ENCODE data around the gene MKX. TPM values are rescaled to one million over a fixed set of nuclear protein-coding genes. Genes with fewer than 3 reads are reported as not detected.

Gene MKX
- total and polyA plus RNA-seq, 2 donors (not counting 3 experiments of a cell fraction or from before 2014, with no cell fraction given) = not detected

DNA sequence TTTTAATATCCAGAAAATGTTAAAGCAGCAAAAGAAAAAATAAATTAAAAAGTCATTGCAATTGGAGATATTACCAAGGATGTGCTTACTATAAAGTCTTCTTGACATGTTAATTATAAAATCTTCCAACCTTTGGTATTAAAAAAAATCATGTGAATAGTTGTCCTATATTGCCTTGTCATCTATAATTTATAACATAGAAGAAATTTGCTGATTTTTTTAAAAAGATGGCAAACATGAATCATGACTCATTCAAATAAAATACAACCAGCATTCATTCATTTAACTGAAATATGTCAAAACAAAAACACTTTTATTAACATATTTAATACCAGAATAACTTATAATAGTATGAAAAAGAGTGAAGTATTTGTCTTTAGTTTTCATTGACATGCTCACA, 72.6 kb downstream of the MKX start:
- Histone ChIP-seq H3K36me3 (ENCODE audit: control insufficient read depth in 2 of 2, extremely low read depth in 1 of 2, insufficient read depth in 2 of 2, low read length in 2 of 2) (no peaks in the 10 kb centered on the region), H3K4me3 (replicated peaks in 1 of 3; ENCODE audit: insufficient read depth in 1 of 3, low read depth in 1 of 3, low read length in 3 of 3) (no peak overlapping the region), H3K79me2 (ENCODE audit: control insufficient read depth, insufficient read depth, low read length) (no peaks in the 10 kb centered on the region), H2AFZ (ENCODE audit: low read depth, low read length) (no peak overlapping the region), H3K9me1 (replicated peaks; ENCODE audit: control insufficient read depth, extremely low read depth, insufficient read depth, low read length) (no peaks in the 10 kb centered on the region), H3K27ac (ENCODE audit: insufficient read depth, low read depth, low read length) (no peak overlapping the region), H4K20me1 (replicated peaks; ENCODE audit: control insufficient read depth, extremely low read depth, insufficient read depth, low read length) (no peaks in the 10 kb centered on the region), H3K27me3 (ENCODE audit: control insufficient read depth in 2 of 2, insufficient read depth in 2 of 2, low read length in 2 of 2) (no peaks in the 10 kb centered on the region), H3K4me2 (ENCODE audit: insufficient read depth, low read length) (no peak overlapping the region), H3K4me1 (ENCODE audit: control insufficient read depth, extremely low read depth, insufficient read depth, low read length) (no peaks in the 10 kb centered on the region), H3K9me3 (replicated peaks; ENCODE audit: control insufficient read depth, insufficient read depth, low read length) (no peaks in the 10 kb centered on the region), H3K9ac (replicated peaks; ENCODE audit: extremely low read depth, insufficient read depth, low read length) (no peak overlapping the region)
- TF ChIP-seq, protein P1, sequence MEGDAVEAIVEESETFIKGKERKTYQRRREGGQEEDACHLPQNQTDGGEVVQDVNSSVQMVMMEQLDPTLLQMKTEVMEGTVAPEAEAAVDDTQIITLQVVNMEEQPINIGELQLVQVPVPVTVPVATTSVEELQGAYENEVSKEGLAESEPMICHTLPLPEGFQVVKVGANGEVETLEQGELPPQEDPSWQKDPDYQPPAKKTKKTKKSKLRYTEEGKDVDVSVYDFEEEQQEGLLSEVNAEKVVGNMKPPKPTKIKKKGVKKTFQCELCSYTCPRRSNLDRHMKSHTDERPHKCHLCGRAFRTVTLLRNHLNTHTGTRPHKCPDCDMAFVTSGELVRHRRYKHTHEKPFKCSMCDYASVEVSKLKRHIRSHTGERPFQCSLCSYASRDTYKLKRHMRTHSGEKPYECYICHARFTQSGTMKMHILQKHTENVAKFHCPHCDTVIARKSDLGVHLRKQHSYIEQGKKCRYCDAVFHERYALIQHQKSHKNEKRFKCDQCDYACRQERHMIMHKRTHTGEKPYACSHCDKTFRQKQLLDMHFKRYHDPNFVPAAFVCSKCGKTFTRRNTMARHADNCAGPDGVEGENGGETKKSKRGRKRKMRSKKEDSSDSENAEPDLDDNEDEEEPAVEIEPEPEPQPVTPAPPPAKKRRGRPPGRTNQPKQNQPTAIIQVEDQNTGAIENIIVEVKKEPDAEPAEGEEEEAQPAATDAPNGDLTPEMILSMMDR (IDR thresholded peaks at IDR 0.05; ENCODE audit: extremely low read depth in 1 of 2, insufficient read depth in 1 of 2, low read depth in 1 of 2, low read length in 2 of 2) = no peak
- TF ChIP-seq, protein P2, sequence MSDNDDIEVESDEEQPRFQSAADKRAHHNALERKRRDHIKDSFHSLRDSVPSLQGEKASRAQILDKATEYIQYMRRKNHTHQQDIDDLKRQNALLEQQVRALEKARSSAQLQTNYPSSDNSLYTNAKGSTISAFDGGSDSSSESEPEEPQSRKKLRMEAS (IDR thresholded peaks at IDR 0.05; ENCODE audit: insufficient read depth, insufficient read length) = no peak
- TF ChIP-seq GATA2 (IDR thresholded peaks at IDR 0.05; ENCODE audit: insufficient read depth, insufficient read length, low read depth, low read length) (no peak), POLR2AphosphoS5 (IDR thresholded peaks at IDR 0.05; ENCODE audit: insufficient read depth, low read depth, low read length) (no peak), FOS (IDR thresholded peaks at IDR 0.05; ENCODE audit: borderline replicate concordance, insufficient read depth, low read length) (no peak), MYC (IDR thresholded peaks at IDR 0.05; ENCODE audit: low read depth, low read length) (no peak), JUN (IDR thresholded peaks at IDR 0.05; ENCODE audit: borderline replicate concordance, insufficient read depth, insufficient read length, low read depth) (no peak), EZH2 (IDR thresholded peaks at IDR 0.05; ENCODE audit: borderline replicate concordance, low read depth, low read length, severe bottlenecking) (no peak), POLR2A (IDR thresholded peaks at IDR 0.05; ENCODE audit: low read depth, low read length) (no peak)
- FAIRE-seq (no peak), DNase-seq (ENCODE audit: low read depth, low spot score) (no peak)
- BruUV-seq (replicated peaks) = no TSS peak
- intact Hi-C loops (cut with micrococcal nuclease) (no loop called here), dilution Hi-C loops (cut with MboI; ENCODE audit: extremely low pct_ligation_motif_present, low sequenced_read_pairs) (no loop called here)
- CTCF ChIA-PET = no interaction called here
- POLR2A ChIA-PET = no interaction called here

Data from endothelial cell of umbilical vein (primary cell).